Activated T-cell treated with anti-CD3 and anti-CD28 coated beads, Interleukin-2, amount 50 U/mL, for 4 hours (primary cell): ENCODE measurements around the gene CPB1. TPM values are rescaled to one million over a fixed set of nuclear protein-coding genes. Genes with fewer than 3 reads are reported as not detected.
"Not testable (repeated sequence)": the region's sequence is repeated elsewhere in the genome, so short reads cannot be mapped to it uniquely, and the experiment has no call there.

ENCODE experiments used
- ATAC-seq, 2 donors: fragments of 200-7000 bp; cut with Tn5 transposase; one replicate each; pipeline ENCODE4 v1.10.0; 2021
- DNase-seq: peaks from one replicate; pipeline ENCODE4 v3.0.0-alpha.2; 2020
- H3K27me3 Mint-ChIP-seq: one replicate; pipeline ENCODE4 v1.8.0; 2021; ENCODE audit warnings: low read depth, mixed read lengths
- H3K36me3 Mint-ChIP-seq: one replicate; pipeline ENCODE4 v1.8.0; 2022; ENCODE audit warnings: mixed read lengths; ENCODE audit not compliant: insufficient read depth
- H3K4me1 Mint-ChIP-seq: one replicate; pipeline ENCODE4 v1.8.0; 2021; ENCODE audit warnings: low read depth, mixed read lengths
- H3K4me3 Mint-ChIP-seq: one replicate; pipeline ENCODE4 v1.8.0; 2021; ENCODE audit warnings: mild to moderate bottlenecking, moderate library complexity, mixed read lengths
- H3K9me3 Mint-ChIP-seq: one replicate; pipeline ENCODE4 v1.8.0; 2021; ENCODE audit warnings: mixed read lengths
- total RNA-seq, 3 donors: library from RNA; stranded (reverse); gene quantifications; one replicate each; pipeline ENCODE4 v1.2.1, GENCODE V29; 2021

The CPB1 gene
- total RNA-seq, result 1 to 10 TPM; 3.1 to 6.5 (median 5.9) TPM

DNA sequence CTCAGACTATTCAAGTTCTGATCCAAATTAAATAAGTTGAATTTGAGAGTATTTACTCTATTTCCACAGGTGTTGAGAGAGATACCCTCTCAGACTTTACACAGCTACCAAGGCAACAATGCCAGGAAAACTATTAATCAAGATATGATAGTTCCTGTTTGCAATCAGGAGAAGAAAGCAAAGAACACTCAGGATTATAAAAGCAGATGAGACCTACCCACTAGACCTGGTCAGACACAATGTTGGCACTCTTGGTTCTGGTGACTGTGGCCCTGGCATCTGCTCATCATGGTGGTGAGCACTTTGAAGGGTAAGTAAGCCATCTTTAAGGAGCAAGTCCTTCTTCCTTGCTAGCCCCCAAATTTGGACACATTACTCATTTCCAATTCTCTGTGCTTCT, at the start of gene CPB1:
Gene CPB1 (plus strand): TSS at position 227 of the 400 bp plus-strand sequence. CDS start 13 bp downstream, at position 240.
- Mint-ChIP-seq H3K9me3 (no peaks in the 10 kb centered on the region), H3K4me1 (no peaks in the 10 kb centered on the region), H3K27me3 (peaks cover 4% of the 10 kb centered on the region), H3K4me3 (no peak within 1 kb of the TSS), H3K36me3 (no peaks in the 10 kb centered on the region)
- ATAC-seq (no peak), DNase-seq (no peak)

DNA sequence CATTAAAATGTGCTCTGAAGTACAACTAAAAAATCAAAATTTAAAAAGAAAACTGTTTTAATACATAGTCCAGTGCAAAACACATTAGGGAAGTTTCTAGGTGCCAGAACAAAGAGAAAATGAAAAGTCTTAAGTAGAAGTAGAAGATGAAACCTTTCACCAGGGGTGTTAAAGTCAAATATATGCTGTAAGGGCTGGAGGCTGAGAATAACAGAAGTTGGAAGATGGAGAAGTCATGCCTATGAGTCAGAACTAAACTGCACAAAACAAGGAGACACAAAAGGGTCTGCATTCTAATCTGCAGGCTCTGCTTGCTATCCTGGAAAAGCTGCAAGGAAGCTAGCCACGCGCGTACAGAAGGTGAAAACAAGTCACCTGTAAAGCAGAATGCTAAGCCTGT, 48.7 kb upstream of the CPB1 start:
- ATAC-seq (no peak), DNase-seq (no peak)
- Mint-ChIP-seq H3K27me3 (no peaks in the 10 kb centered on the region), H3K4me3 (no peak overlapping the region), H3K9me3 (no peaks in the 10 kb centered on the region), H3K4me1 (no peaks in the 10 kb centered on the region), H3K36me3 (no peaks in the 10 kb centered on the region)

DNA sequence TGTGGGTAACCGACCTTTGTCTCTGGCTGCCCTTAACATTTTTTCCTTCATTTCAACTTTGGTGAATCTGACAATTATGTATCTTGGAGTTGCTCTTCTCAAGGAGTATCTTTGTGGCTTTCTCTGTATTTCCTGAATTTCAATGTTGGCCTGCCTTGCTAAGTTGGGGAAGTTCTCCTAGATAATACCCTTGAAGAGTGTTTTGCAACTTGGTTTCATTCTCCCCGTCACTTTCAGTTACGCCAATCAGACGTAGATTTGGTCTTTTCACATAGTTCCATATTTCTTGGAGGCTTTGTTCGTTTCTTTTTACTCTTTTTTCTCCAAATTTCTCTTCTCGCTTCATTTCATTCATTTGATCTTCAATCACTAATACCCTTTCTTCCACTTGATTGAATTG, 42.6 kb upstream of the CPB1 start:
- H3K27me3 Mint-ChIP-seq, DNase-seq, H3K4me3 Mint-ChIP-seq, ATAC-seq, H3K9me3 Mint-ChIP-seq, H3K36me3 Mint-ChIP-seq, H3K4me1 Mint-ChIP-seq: not testable (repeated sequence)

DNA sequence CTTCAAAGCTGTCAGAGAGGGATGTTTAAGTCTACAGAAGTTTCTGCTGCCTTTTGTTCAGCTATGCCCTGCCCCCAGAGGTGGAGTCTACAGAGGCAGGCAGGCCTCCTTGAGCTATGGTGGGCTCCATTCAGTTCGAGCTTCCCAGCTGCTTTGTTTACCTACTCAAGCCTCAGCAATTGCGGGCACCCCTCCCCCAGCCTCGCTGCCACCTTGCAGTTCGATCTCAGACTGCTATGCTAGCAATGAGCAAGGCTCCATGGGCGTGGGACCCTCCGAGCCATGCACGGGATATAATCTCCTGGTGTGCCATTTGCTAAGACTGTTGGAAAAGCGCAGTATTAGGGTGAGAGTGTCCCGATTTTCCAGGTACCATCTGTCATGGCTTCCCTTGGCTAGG, 41.5 kb upstream of the CPB1 start:
- ATAC-seq, H3K4me3 Mint-ChIP-seq, H3K27me3 Mint-ChIP-seq, H3K36me3 Mint-ChIP-seq, H3K4me1 Mint-ChIP-seq, DNase-seq, H3K9me3 Mint-ChIP-seq: not testable (repeated sequence)

DNA sequence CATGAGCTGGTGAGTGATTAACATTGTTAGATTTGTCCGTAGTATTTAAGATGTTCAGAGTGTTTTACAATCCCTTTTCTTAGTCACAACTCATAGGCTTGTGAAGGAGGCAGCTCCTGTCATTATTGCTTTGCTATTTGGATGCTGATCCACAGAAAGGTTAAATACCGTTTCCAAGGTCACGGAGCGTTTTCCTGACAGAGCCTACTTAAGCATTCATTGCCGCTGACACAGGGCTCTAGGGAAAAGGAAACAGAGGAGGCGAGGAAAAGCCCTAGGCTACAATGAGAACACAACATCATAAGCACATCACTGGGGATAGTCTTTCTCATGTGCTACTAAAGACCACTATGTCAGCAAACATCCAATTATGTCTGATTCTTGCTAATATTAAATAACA, 38.5 kb upstream of the CPB1 start:
- DNase-seq (no peak), ATAC-seq (no peak)
- peaks cover 1% of the 10 kb centered on the region for H3K27me3 Mint-ChIP-seq
- no peaks in the 10 kb centered on the region for H3K9me3 Mint-ChIP-seq
- H3K4me1 Mint-ChIP-seq, result no peaks in the 10 kb centered on the region
- H3K4me3 Mint-ChIP-seq, result no peak overlapping the region
- H3K36me3 Mint-ChIP-seq, result no peaks in the 10 kb centered on the region

DNA sequence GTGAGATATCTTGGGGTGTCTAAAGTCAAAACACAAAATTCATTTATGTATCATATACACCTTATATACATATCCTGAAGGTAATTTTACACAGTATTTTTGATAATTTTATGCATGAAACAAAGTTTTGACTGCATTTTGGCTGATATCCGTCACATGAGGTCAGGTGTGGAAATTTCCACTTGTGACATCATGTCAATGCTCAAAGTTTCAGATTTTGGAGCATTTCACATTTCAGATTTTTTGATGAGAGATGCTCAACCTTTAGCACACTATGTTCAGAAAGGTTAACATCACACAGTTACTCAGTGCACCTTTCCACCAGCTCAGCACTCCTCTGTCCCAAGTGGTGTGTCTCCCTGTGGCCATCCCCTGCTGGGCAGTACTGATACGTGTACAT, 37.7 kb upstream of the CPB1 start:
- ATAC-seq (no peak), DNase-seq (no peak)
- no peaks in the 10 kb centered on the region for H3K4me1 Mint-ChIP-seq
- no peaks in the 10 kb centered on the region for H3K36me3 Mint-ChIP-seq
- H3K27me3 Mint-ChIP-seq, result peaks cover 1% of the 10 kb centered on the region
- no peak overlapping the region for H3K4me3 Mint-ChIP-seq
- no peaks in the 10 kb centered on the region for H3K9me3 Mint-ChIP-seq

DNA sequence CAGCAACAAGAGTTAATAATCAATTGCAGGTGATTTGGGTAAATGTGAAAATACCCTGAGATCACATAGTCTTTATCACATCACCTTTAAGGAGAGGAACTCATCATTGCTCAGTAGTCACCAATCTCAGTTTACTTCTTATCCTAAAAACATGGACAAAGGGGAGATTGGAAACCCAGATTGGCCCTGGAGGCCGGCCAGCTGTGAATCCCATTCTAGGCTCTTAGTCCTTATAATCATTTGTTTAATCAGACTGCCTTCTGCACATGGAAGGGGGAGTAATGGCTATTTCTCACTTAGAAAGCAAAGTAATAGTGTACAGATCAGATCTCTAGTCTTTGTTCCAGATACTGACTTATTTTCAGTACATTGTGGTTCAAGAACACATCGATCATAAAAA, 37.2 kb upstream of the CPB1 start:
- Mint-ChIP-seq H3K9me3 (no peaks in the 10 kb centered on the region), H3K4me3 (no peak overlapping the region), H3K36me3 (no peaks in the 10 kb centered on the region), H3K27me3 (peaks cover 1% of the 10 kb centered on the region), H3K4me1 (no peaks in the 10 kb centered on the region)
- ATAC-seq, result no peak
- DNase-seq, result no peak

DNA sequence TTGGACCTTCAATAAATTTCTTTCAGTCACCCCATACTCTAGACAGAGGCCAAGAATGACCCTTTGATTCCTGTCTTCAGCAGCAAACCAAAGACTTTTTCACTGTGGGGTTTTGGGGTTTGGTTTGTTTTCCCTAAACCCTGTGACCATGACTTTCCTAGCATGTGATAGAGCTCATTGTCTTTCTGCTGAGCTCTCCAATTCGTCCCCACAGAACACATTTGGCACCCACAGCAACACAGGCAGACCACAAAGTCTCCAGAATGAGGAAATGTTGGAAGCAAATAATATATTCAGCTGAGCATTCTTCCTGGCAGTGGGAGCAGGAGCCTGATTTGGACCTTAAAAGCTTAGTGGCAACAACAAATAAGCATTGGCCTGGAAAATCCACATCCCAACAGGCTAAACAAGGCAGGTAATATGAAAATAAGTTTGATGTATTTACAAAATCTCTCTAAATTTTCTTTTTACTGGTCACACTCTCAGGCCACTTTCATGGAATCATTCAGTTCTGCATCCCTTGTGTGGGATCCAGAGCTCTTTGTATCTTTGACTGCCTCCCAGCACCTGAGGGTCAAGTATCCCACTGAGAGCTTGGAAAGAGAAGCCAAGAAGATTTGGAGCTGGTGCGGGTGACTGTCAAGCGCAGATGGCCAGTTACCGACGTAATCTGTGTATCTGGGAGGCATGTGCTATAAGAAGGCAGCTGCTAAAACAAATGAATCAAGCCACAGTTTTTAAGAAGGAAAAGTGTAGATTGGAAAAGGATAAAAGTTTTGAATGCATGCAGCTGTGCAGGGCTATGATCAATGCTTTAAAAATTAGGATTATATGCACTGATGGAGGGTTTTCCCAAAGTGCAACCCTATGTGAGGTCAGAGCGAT, 36.5 kb upstream of the CPB1 start:
- DNase-seq (no peak), ATAC-seq (no peak)
- Mint-ChIP-seq H3K4me3 (no peak overlapping the region), H3K36me3 (no peaks in the 10 kb centered on the region), H3K27me3 (peaks cover 1% of the 10 kb centered on the region), H3K9me3 (no peaks in the 10 kb centered on the region), H3K4me1 (no peaks in the 10 kb centered on the region)

DNA sequence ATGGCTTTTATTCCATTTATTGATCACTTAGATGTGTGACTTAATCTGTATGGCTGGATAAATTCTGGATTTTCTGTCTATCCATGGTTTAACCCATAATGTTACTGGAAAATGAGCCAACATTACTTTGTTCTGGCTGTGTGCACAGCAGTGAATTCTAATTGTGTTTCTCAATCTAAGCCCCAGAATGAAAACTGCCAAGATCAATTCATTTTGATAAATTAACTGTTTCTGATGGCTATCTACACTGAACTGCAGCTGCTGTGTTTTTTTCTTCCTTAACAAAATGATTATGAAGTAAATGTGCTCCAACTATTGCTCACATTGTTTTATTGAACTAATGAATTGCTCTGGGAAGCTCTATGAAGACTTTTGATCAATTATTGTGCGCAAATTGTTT, 35.7 kb upstream of the CPB1 start:
- Mint-ChIP-seq H3K27me3 (no peaks in the 10 kb centered on the region), H3K36me3 (no peaks in the 10 kb centered on the region), H3K4me1 (no peaks in the 10 kb centered on the region), H3K4me3 (no peak overlapping the region), H3K9me3 (no peaks in the 10 kb centered on the region)
- ATAC-seq (no peak), DNase-seq (no peak)

DNA sequence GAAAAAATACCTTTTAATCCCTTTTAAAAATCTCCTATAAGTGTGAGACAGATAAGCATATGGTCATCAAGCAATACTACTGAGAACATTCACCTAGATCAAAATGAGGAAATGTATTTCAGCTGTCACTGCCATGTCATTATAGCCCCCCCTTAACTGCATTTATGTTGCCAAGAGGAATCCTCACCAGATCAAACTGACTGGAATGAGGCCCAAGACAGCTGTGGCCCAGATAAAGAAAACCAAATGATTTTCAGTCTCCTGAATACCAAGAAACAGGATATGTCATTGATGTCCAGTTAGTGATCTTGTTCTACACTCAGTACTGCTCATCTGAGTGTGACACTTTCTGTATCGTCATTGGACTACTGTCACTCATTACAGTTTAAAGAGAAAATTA, 35.1 kb upstream of the CPB1 start:
- ATAC-seq (no peak), DNase-seq (no peak)
- Mint-ChIP-seq H3K9me3 (no peaks in the 10 kb centered on the region), H3K36me3 (no peaks in the 10 kb centered on the region), H3K4me3 (no peak overlapping the region), H3K4me1 (no peaks in the 10 kb centered on the region), H3K27me3 (no peaks in the 10 kb centered on the region)

DNA sequence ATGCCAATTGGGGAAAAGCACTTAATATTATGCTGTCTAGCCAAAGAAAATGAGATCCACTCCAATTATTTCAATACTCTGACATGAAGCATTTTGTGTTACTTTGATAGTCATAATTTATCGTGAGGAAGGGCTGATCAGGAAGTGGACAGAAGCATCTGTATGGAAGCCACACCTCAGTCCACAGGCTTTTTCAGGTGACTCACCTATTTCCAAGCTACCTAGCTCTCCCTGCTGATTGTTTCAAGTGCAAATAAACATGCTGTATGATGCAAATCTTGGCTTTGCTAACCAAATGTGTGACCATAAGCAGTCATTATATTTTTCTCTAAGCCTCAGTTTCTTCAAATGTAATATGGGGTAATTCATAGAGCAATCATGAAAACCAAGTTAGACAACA, 30.8 kb upstream of the CPB1 start:
- Mint-ChIP-seq H3K4me1 (no peaks in the 10 kb centered on the region), H3K4me3 (no peak overlapping the region), H3K9me3 (peaks cover 9% of the 10 kb centered on the region), H3K36me3 (no peaks in the 10 kb centered on the region), H3K27me3 (no peaks in the 10 kb centered on the region)
- ATAC-seq (no peak), DNase-seq (no peak)

DNA sequence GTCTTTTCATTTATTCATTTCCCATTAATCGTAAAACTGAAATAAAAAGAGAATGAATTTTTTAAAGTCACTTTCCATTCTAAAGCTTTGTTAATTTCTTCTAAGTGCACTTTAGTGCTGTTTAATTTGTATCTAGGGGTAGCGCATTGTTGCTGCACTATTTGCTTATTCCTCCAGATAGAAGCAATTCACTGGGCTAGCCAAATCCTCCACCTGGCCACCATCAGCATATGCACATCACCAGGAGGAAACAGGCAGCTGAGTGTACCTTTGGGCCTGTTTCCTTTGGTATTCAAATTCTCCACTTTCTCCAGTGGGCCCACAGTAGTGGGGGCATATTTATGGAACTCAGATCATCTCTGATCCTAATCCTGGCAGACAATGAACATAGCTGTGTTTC, 29.8 kb upstream of the CPB1 start:
- ATAC-seq (no peak), DNase-seq (no peak)
- Mint-ChIP-seq H3K27me3 (no peaks in the 10 kb centered on the region), H3K36me3 (no peaks in the 10 kb centered on the region), H3K4me3 (no peak overlapping the region), H3K9me3 (peaks cover 9% of the 10 kb centered on the region), H3K4me1 (no peaks in the 10 kb centered on the region)

DNA sequence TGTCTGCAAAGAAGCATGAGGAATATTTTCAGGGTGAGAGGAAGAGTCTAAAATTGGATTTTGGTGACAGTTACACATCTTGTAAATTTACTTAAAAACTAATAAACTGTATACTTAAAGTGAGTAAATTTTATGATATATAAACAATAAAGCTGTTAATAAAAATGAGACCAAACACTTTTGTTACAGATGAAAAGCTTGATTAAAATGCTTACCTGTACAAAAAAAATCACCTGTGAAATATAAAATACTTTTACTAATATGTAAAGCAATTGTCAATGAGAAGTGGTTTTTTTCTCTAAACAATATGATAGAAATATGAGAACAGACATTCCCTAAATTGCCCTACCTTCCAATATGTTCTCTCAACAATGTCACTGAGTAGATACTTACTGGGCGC, 27.2 kb upstream of the CPB1 start:
- Mint-ChIP-seq H3K9me3 (peaks cover 9% of the 10 kb centered on the region), H3K4me3 (no peak overlapping the region), H3K27me3 (no peaks in the 10 kb centered on the region), H3K4me1 (no peaks in the 10 kb centered on the region), H3K36me3 (no peaks in the 10 kb centered on the region)
- no peak for ATAC-seq
- no peak for DNase-seq

DNA sequence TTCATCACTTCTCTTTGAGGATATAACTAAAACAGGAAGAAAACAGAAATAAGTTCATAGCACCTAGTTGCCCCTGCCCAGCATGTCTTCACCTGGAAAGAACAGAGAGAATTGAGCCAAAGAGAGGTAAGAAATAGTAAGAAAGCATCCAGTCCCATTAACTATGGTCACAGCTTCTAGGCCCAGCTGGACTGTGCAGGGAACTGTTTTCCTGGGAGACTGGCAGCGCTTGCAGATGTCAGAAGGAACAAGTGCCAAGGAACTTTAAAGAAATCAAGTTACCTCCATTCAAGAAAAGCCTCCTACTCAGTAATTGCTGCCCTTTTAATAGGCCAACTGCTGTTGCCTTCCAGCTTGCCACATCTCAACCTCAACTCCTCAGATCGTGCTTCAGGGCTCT, 17.8 kb upstream of the CPB1 start:
- H3K4me1 Mint-ChIP-seq, result no peaks in the 10 kb centered on the region
- peaks cover 2% of the 10 kb centered on the region for H3K27me3 Mint-ChIP-seq
- H3K4me3 Mint-ChIP-seq, result no peak overlapping the region
- H3K36me3 Mint-ChIP-seq, result no peaks in the 10 kb centered on the region
- ATAC-seq (no peak), DNase-seq (no peak)
- no peaks in the 10 kb centered on the region for H3K9me3 Mint-ChIP-seq

DNA sequence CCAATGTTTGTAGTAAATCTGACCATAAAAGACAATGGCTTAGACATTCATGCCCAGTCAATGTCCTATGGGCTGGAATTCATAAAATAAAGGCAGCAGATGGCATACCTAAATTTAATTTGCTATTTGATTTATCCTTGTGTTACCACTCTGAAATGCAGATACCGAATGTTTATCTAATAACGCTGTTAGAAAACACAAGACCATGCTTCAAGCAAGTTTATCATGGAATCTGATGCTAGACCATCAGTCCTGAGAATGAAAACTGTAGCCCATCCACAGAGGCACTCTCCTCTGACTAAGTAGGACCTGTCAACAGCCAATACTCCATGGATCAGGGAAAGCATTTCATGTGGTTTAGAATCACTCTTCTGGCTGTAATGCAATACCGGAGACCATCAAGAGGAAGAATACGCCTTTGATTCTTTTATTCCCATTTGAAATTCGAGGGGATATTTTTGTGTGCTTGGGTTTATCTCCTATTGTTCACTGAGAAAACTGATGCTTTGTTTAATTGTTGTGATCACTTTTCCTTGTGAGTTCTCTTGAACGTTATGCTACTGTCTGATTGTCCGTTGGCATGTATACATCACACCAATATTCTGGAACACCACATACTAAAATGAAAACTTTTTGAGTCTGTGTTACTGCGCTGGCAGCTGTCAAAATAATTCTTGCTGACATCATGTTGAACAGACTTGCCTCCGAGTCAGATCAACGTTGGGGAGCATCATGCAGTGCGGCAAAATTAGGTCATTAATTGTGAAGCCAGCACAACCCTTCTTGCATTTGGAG, 12.1 kb upstream of the CPB1 start:
- ATAC-seq (no peak), DNase-seq (no peak)
- H3K27me3 Mint-ChIP-seq, result no peaks in the 10 kb centered on the region

More for the DNA sequence above, 12.1 kb upstream of the CPB1 start:
- Mint-ChIP-seq H3K4me3 (no peak overlapping the region), H3K9me3 (no peaks in the 10 kb centered on the region), H3K36me3 (no peaks in the 10 kb centered on the region), H3K4me1 (no peaks in the 10 kb centered on the region)
